HFFc6 (cell line): ENCODE measurements around the gene SGK2. TPM values are rescaled to one million over a fixed set of nuclear protein-coding genes. Genes with fewer than 3 reads are reported as not detected.

Experiments
- DNase-seq: peaks from one replicate; pipeline ENCODE4 v3.0.0-alpha.2; 2018
- H3K27ac Mint-ChIP-seq: 2 replicates; pipeline ENCODE4 v1.8.0; 2020; ENCODE audit warnings: mild to moderate bottlenecking, mixed read lengths
- H3K27me3 Mint-ChIP-seq: 2 replicates; pipeline ENCODE4 v1.8.0; 2021; ENCODE audit warnings: mild to moderate bottlenecking, moderate library complexity, mixed read lengths; ENCODE audit not compliant: insufficient read depth
- H3K36me3 Mint-ChIP-seq: 2 replicates; pipeline ENCODE4 v1.8.0; 2021; ENCODE audit warnings: low read depth, mixed read lengths
- H3K4me1 Mint-ChIP-seq: 2 replicates; pipeline ENCODE4 v1.8.0; 2020; ENCODE audit warnings: low read depth, mixed read lengths
- H3K4me3 Mint-ChIP-seq: 2 replicates; pipeline ENCODE4 v1.8.0; 2020; ENCODE audit warnings: mild to moderate bottlenecking, moderate library complexity, mixed read lengths
- H3K9me3 Mint-ChIP-seq: 2 replicates; pipeline ENCODE4 v1.8.0; 2020; ENCODE audit warnings: mild to moderate bottlenecking, mixed read lengths
- CTCF ChIP-seq: fragments of 200-600 bp; sonication (generic); IDR thresholded peaks from 2 replicates; pipeline ENCODE4 v1.5.0; 2021; ENCODE audit warnings: antibody characterized with exemption, mild to moderate bottlenecking
- total RNA-seq, 6 experiments: library from RNA; stranded (reverse); fragmentation: NEBNext Ultra II Directional; extraction: Animal tissue kit (Norgen Biotek cat#: 25700); gene quantifications; 2 replicates in 1 of 6; 3 replicates in 5 of 6; pipeline ENCODE4 v1.2.3, GENCODE V29; 2021

The SGK2 gene
- total RNA-seq, 6 experiments from 2014 or later = 0.09 TPM; not detected in 5

- no peak overlapping the region for H3K27ac Mint-ChIP-seq
- TF ChIP-seq CTCF = no peak
- peaks cover 5% of the 10 kb centered on the region for H3K27me3 Mint-ChIP-seq
- no peaks in the 10 kb centered on the region for H3K9me3 Mint-ChIP-seq
- DNase-seq = no peak
- peaks cover 15% of the 10 kb centered on the region for H3K4me1 Mint-ChIP-seq
- H3K4me3 Mint-ChIP-seq = no peak overlapping the region
- no peaks in the 10 kb centered on the region for H3K36me3 Mint-ChIP-seq
Observed at GRCh38 chr20:43528258-43528875, 30.5 kb upstream of the SGK2 start.

GRCh38 chr20:43529051-43529450 is 29.8 kb upstream of the SGK2 start:
- Mint-ChIP-seq H3K9me3 (no peaks in the 10 kb centered on the region), H3K27me3 (peaks cover 5% of the 10 kb centered on the region), H3K4me1 (peaks cover 18% of the 10 kb centered on the region), H3K36me3 (no peaks in the 10 kb centered on the region), H3K4me3 (no peak overlapping the region), H3K27ac (no peak overlapping the region)
- TF ChIP-seq CTCF = no peak
- no peak for DNase-seq

- Mint-ChIP-seq H3K36me3 (no peaks in the 10 kb centered on the region), H3K27ac (no peak overlapping the region), H3K4me1 (peaks cover 18% of the 10 kb centered on the region), H3K27me3 (peaks cover 3% of the 10 kb centered on the region), H3K9me3 (no peaks in the 10 kb centered on the region), H3K4me3 (no peak overlapping the region)
- TF ChIP-seq CTCF = no peak
- DNase-seq = no peak
Observed at GRCh38 chr20:43529457-43530153, 29.2 kb upstream of the SGK2 start.

- Mint-ChIP-seq H3K27me3 (peaks cover 1% of the 10 kb centered on the region), H3K27ac (no peak overlapping the region), H3K9me3 (no peaks in the 10 kb centered on the region), H3K36me3 (no peaks in the 10 kb centered on the region), H3K4me3 (no peak overlapping the region), H3K4me1 (peaks cover 18% of the 10 kb centered on the region)
- no peak for TF ChIP-seq CTCF
- DNase-seq = no peak
Observed at GRCh38 chr20:43530321-43531090, 28.3 kb upstream of the SGK2 start.

GRCh38 chr20:43531091-43531443 is 27.8 kb upstream of the SGK2 start:
- H3K36me3 Mint-ChIP-seq = no peaks in the 10 kb centered on the region
- no peaks in the 10 kb centered on the region for H3K9me3 Mint-ChIP-seq
- no peak overlapping the region for H3K4me3 Mint-ChIP-seq
- peaks cover 3% of the 10 kb centered on the region for H3K27me3 Mint-ChIP-seq
- no peak for DNase-seq
- H3K27ac Mint-ChIP-seq = no peak overlapping the region
- peaks cover 18% of the 10 kb centered on the region for H3K4me1 Mint-ChIP-seq
- no peak for TF ChIP-seq CTCF
